ENCODE data around the gene ZNF536. TPM values are rescaled to one million over a fixed set of nuclear protein-coding genes. Genes with fewer than 3 reads are reported as not detected.

The ZNF536 gene
- total RNA-seq, 6 experiments from 2014 or later: not detected

DNA sequence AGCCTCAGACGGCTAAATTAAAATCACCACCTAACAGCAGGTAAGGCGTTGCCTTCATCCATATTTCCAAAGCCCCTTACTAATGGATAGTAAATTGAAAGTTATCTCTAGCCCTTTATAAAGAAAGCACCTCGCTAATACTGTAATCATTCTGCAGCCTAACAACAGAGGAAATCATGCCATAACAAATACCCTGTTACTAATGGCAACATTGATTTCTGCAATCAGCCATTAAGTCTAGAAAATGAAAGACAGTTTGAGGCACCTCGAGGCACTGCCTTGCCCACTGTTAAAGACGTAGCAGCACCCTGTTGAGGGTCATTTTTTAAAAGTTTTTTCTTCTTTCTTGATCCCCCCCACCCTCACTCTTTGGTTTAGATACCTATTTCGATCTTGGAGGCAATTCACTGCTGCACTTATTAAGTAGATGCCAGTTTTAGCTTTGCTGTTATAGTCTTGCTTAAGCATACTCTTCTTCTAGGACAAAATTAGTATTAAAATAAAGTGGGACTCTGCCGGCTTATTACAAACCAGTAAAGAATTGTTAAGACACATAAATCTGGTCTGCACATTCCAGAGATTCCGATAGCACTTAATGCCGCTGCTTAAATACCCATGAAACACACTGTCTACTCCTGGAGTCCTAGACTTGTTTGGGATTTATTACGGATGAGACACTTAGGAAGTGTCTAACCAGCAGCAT, 74.8 kb downstream of the ZNF536 start:
- no peak overlapping the region for H3K4me3 Mint-ChIP-seq
- no peaks in the 10 kb centered on the region for H3K4me1 Mint-ChIP-seq (ENCODE audit: low read depth)
- peak; percentile 2 for DNase-seq
- no peak overlapping the region for H3K27ac Mint-ChIP-seq
- 0 out of 2 replicates have a peak, but pooled peaks cover 5% of the 10 kb centered on the region for H3K36me3 Mint-ChIP-seq (ENCODE audit: low read depth)
- TF ChIP-seq, protein P1, sequence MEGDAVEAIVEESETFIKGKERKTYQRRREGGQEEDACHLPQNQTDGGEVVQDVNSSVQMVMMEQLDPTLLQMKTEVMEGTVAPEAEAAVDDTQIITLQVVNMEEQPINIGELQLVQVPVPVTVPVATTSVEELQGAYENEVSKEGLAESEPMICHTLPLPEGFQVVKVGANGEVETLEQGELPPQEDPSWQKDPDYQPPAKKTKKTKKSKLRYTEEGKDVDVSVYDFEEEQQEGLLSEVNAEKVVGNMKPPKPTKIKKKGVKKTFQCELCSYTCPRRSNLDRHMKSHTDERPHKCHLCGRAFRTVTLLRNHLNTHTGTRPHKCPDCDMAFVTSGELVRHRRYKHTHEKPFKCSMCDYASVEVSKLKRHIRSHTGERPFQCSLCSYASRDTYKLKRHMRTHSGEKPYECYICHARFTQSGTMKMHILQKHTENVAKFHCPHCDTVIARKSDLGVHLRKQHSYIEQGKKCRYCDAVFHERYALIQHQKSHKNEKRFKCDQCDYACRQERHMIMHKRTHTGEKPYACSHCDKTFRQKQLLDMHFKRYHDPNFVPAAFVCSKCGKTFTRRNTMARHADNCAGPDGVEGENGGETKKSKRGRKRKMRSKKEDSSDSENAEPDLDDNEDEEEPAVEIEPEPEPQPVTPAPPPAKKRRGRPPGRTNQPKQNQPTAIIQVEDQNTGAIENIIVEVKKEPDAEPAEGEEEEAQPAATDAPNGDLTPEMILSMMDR (IDR thresholded peaks at IDR 0.05): no peak
- H3K9me3 Mint-ChIP-seq: peaks cover 25% of the 10 kb centered on the region
- H3K27me3 Mint-ChIP-seq (ENCODE audit: insufficient read depth): peaks cover 2% of the 10 kb centered on the region; the same call in 1 of the 2 replicates

DNA sequence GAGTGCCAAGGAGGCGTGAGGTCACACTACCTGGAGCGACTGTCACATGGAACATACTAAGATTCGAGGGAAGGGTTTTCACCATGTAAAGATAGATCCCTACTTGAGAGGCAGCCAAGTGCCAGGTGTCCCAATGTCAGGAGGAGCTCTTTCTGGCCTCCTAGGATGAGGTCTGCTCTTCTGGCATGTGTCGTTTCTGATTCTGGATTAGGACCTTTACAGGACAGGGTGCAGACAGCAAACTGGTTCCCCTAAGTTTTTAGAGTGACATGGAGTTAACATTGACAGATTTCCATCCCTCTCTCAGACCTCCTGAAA, 75.3 kb downstream of the ZNF536 start:
- Mint-ChIP-seq H3K27ac (no peak overlapping the region), H3K27me3 (ENCODE audit: insufficient read depth) (peaks cover 2% of the 10 kb centered on the region; the same call in 1 of the 2 replicates), H3K4me1 (ENCODE audit: low read depth) (no peaks in the 10 kb centered on the region), H3K4me3 (no peak overlapping the region), H3K36me3 (ENCODE audit: low read depth) (peaks cover 5% of the 10 kb centered on the region; the same call in 1 of the 2 replicates), H3K9me3 (peaks cover 27% of the 10 kb centered on the region)
- TF ChIP-seq, protein P1 (IDR thresholded peaks at IDR 0.05): no peak
- DNase-seq: no peak

DNA sequence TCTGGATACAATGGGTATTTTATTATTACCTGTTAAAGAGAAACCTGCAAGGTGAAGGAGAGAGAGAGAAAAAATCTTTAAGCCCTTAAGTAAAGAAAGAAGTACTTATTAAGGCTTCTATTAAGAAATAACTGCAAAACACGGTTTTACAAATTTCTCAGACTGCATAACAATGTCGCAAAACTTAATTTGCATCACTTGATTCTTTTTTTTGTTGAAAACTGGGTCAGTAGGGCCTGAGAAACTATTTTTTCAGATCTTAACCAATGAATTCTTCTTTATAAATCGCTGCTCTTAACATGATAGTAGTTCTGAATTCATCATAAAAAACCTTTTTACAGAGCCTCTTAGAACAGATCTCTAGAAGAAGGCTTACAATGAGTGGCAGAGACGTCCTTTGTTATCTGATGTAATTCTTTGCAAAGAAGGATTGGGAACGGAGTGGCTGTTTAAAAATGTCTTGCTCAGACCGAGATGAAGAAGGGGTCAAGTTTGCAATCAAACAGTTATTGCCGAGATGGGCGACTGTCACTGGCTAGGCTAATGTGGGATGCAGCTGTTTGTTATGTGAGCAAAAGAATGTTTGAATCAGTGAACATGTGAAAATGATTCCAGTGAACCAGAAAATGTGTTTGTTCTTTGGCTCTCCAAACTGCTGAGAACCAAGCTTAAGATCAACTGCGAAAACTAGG, 76.3 kb downstream of the ZNF536 start:
- Mint-ChIP-seq H3K36me3 (ENCODE audit: low read depth) (no peaks in the 10 kb centered on the region; the same call in 1 of the 2 replicates), H3K9me3 (peaks cover 24% of the 10 kb centered on the region), H3K4me3 (no peak overlapping the region), H3K27me3 (ENCODE audit: insufficient read depth) (peaks cover 5% of the 10 kb centered on the region), H3K4me1 (ENCODE audit: low read depth) (no peaks in the 10 kb centered on the region), H3K27ac (no peak overlapping the region)
- DNase-seq: no peak
- TF ChIP-seq, protein P1 (IDR thresholded peaks at IDR 0.05): no peak

DNA sequence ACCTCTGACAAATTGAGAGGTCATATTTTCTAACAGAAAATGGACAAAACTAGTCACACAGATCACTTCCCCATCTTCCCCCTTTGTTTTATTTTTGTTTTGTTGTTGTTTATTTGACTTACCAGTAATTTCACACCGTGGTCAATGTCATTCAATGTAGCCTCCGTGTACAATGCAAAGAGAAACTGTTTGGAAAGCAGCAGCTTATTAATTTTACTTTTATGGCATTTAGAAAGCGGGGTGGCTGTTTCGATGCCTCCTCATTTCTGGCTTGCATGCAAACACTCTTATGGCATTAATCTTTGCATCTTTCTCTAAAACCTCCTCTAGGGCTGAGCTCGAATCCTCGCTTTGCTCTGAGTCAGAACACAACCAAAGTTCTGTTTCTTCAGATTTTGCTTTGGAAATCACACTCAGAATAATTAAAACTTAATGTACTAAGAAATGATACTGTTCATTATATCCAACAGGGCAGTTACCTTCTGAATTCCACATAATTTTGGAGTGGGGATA, 77.0 kb downstream of the ZNF536 start:
- H3K4me3 Mint-ChIP-seq: no peak overlapping the region
- no peak overlapping the region for H3K27ac Mint-ChIP-seq

DNA sequence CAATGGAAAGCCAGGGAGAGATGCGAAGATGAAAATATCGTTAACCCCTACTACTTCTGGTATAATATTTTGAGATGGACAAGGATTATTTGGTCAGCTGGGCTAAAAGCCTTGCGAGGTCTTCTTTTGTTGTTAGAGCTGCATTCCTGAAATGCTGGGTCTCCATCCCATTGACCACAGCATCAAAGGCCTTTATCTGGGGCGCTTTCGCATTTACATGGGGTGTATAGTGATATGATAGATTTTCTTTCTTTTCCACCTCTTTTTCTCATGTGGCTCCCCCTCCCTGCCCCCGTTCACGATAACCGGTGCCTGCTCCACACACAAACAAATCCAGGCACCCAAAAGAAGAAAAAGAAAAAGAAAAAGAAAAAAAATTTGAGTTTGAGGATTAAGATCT, 77.5 kb downstream of the ZNF536 start:
- Mint-ChIP-seq H3K9me3 (peaks cover 26% of the 10 kb centered on the region), H3K36me3 (ENCODE audit: low read depth) (no peaks in the 10 kb centered on the region; the same call in 1 of the 2 replicates), H3K27me3 (ENCODE audit: insufficient read depth) (peaks cover 5% of the 10 kb centered on the region), H3K27ac (no peak overlapping the region), H3K4me1 (ENCODE audit: low read depth) (no peaks in the 10 kb centered on the region), H3K4me3 (peak overlapping the region; percentile 51; the same call in 1 of the 2 replicates)
- DNase-seq: no peak
- TF ChIP-seq, protein P1 (IDR thresholded peaks at IDR 0.05): no peak

More for the DNA sequence above, 77.0 kb downstream of the ZNF536 start:
- no peak for DNase-seq
- Mint-ChIP-seq H3K27me3 (ENCODE audit: insufficient read depth) (peaks cover 5% of the 10 kb centered on the region), H3K36me3 (ENCODE audit: low read depth) (no peaks in the 10 kb centered on the region; the same call in 1 of the 2 replicates), H3K4me1 (ENCODE audit: low read depth) (no peaks in the 10 kb centered on the region), H3K9me3 (peaks cover 25% of the 10 kb centered on the region)
- TF ChIP-seq, protein P1 (IDR thresholded peaks at IDR 0.05): no peak
